AG09319 (cell line): ENCODE data around the gene CATSPERZ.

Source experiments
- DNase-seq: peaks from one replicate; pipeline ENCODE4 v3.0.0-alpha.2; 2010; ENCODE audit warnings: low read depth; ENCODE audit errors: extremely low read depth
- CTCF ChIP-seq: IDR thresholded peaks from 2 replicates; pipeline ENCODE4 v1.5.1; 2011; ENCODE audit warnings: low read depth, mild to moderate bottlenecking, inconsistent platforms, low read length, moderate library complexity

The CATSPERZ gene

GRCh38 chr11:64283092-64283491 is 17.1 kb upstream of the CATSPERZ start:
- DNase-seq = no peak

GRCh38 chr11:64284048-64284961 is 15.9 kb upstream of the CATSPERZ start, which contains the start of gene BAD:
Gene BAD, minus strand, starts transcription at chr11:64284665. Its CDS starts 297 bp downstream, at chr11:64284368.
- no peak for TF ChIP-seq CTCF
- DNase-seq = peak; percentile 73

More at GRCh38 chr11:64283092-64283491, 17.1 kb upstream of the CATSPERZ start:
- no peak for TF ChIP-seq CTCF

- TF ChIP-seq CTCF = no peak
- no peak for DNase-seq
These were observed 14.9 kb upstream of the CATSPERZ start, which contains the start of gene GPR137 for GRCh38 chr11:64284962-64285884. Gene GPR137, plus strand, starts transcription at chr11:64285848. Its CDS starts 677 bp downstream, at chr11:64286525.

GRCh38 chr11:64285885-64286800 is 14.0 kb upstream of the CATSPERZ start:
- TF ChIP-seq CTCF = no peak
- DNase-seq = no peak

- no peak for TF ChIP-seq CTCF
- DNase-seq = no peak
These were observed 13.4 kb upstream of the CATSPERZ start for GRCh38 chr11:64286801-64287159.

GRCh38 chr11:64287676-64288352 is 12.3 kb upstream of the CATSPERZ start:
- no peak for TF ChIP-seq CTCF
- no peak for DNase-seq
